Hepatocyte (in vitro differentiated cells): ENCODE results near the gene RAB4A.

Experiments used
- CTCF ChIP-seq: fragments of 200-600 bp; sonication (generic); IDR thresholded peaks from 2 replicates; pipeline ENCODE4 v1.5.1; 2016; ENCODE audit warnings: antibody characterized with exemption, mild to moderate bottlenecking; ENCODE audit not compliant: poor library complexity
- EZH2 ChIP-seq: fragments of 200-600 bp; sonication (generic); IDR thresholded peaks from 2 replicates; pipeline ENCODE4 v1.6.1; 2016; ENCODE audit warnings: antibody characterized with exemption, mild to moderate bottlenecking, borderline replicate concordance
- EZH2phosphoT487 ChIP-seq: fragments of 200-600 bp; sonication (generic); IDR thresholded peaks from one replicate; pipeline ENCODE4 v1.6.1; 2018; ENCODE audit warnings: antibody characterized with exemption, mild to moderate bottlenecking, low read depth, moderate library complexity; ENCODE audit not compliant: unreplicated experiment, severe bottlenecking

GRCh38 chr1:229344937-229345684 lies 74.2 kb downstream of the RAB4A start:
- TF ChIP-seq CTCF (no peak), EZH2phosphoT487 (no peak), EZH2 (no peak)
